Measurements from ENCODE around the gene H1-8. TPM values are rescaled to one million over a fixed set of nuclear protein-coding genes. Genes with fewer than 3 reads are reported as not detected.

Gene H1-8
- polyA plus RNA-seq, 1 experiment: not detected

DNA sequence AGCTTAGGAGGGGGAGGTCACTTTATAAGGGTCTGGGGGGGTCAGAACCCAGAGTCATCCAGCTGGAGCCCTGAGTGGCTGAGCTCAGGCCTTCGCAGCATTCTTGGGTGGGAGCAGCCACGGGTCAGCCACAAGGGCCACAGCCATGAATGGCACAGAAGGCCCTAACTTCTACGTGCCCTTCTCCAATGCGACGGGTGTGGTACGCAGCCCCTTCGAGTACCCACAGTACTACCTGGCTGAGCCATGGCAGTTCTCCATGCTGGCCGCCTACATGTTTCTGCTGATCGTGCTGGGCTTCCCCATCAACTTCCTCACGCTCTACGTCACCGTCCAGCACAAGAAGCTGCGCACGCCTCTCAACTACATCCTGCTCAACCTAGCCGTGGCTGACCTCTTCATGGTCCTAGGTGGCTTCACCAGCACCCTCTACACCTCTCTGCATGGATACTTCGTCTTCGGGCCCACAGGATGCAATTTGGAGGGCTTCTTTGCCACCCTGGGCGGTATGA is 14.3 kb upstream of the H1-8 start, which contains the start of gene RHO:
RHO (plus strand) TSS at position 51 of the 512 bp plus-strand sequence; CDS start at position 146, 95 bp downstream.
- ChIA-PET CTCF (interaction anchor here (1.1 kb wide), 2 partner anchors 17 to 20 kb away, joined by 3 read pairs; no protein-coding TSS in a partner anchor), POLR2A (no interaction called here)
- H3K36me3 ChIP-seq (ENCODE audit: control insufficient read depth, insufficient read depth, low read length): no peaks in the 10 kb centered on the region

DNA sequence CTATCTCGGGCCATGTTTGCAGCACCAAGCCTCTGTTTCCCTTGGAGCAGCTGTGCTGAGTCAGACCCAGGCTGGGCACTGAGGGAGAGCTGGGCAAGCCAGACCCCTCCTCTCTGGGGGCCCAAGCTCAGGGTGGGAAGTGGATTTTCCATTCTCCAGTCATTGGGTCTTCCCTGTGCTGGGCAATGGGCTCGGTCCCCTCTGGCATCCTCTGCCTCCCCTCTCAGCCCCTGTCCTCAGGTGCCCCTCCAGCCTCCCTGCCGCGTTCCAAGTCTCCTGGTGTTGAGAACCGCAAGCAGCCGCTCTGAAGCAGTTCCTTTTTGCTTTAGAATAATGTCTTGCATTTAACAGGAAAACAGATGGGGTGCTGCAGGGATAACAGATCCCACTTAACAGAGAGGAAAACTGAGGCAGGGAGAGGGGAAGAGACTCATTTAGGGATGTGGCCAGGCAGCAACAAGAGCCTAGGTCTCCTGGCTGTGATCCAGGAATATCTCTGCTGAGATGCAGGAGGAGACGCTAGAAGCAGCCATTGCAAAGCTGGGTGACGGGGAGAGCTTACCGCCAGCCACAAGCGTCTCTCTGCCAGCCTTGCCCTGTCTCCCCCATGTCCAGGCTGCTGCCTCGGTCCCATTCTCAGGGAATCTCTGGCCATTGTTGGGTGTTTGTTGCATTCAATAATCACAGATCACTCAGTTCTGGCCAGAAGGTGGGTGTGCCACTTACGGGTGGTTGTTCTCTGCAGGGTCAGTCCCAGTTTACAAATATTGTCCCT is 13.4 kb upstream of the H1-8 start:
- no peaks in the 10 kb centered on the region for H3K36me3 ChIP-seq (ENCODE audit: control insufficient read depth, insufficient read depth, low read length)
- TF ChIP-seq, protein P1, sequence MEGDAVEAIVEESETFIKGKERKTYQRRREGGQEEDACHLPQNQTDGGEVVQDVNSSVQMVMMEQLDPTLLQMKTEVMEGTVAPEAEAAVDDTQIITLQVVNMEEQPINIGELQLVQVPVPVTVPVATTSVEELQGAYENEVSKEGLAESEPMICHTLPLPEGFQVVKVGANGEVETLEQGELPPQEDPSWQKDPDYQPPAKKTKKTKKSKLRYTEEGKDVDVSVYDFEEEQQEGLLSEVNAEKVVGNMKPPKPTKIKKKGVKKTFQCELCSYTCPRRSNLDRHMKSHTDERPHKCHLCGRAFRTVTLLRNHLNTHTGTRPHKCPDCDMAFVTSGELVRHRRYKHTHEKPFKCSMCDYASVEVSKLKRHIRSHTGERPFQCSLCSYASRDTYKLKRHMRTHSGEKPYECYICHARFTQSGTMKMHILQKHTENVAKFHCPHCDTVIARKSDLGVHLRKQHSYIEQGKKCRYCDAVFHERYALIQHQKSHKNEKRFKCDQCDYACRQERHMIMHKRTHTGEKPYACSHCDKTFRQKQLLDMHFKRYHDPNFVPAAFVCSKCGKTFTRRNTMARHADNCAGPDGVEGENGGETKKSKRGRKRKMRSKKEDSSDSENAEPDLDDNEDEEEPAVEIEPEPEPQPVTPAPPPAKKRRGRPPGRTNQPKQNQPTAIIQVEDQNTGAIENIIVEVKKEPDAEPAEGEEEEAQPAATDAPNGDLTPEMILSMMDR (IDR thresholded peaks at IDR 0.05; ENCODE audit: insufficient read depth, low read depth, low read length): no peak
- POLR2A ChIA-PET: no interaction called here
- H3K27me3 ChIP-seq (ENCODE audit: control insufficient read depth, insufficient read depth, low read length): no peaks in the 10 kb centered on the region
- H3K4me3 ChIP-seq (ENCODE audit: low read depth, low read length): no peak overlapping the region
- CTCF ChIA-PET: interaction anchor here (0.8 kb wide), 1 partner anchor 296 kb away, joined by 3 read pairs; no protein-coding TSS in a partner anchor
- DNase-seq (ENCODE audit: low read depth): no peak

More for the DNA sequence above, 14.3 kb upstream of the H1-8 start, which contains the start of gene RHO:
- Histone ChIP-seq H3K27me3 (ENCODE audit: control insufficient read depth, insufficient read depth, low read length) (no peaks in the 10 kb centered on the region), H3K4me3 (ENCODE audit: low read depth, low read length) (no peak within 1 kb of the TSS)
- no peak for DNase-seq (ENCODE audit: low read depth)
- TF ChIP-seq, protein P1 (IDR thresholded peaks at IDR 0.05; ENCODE audit: insufficient read depth, low read depth, low read length): no peak

DNA sequence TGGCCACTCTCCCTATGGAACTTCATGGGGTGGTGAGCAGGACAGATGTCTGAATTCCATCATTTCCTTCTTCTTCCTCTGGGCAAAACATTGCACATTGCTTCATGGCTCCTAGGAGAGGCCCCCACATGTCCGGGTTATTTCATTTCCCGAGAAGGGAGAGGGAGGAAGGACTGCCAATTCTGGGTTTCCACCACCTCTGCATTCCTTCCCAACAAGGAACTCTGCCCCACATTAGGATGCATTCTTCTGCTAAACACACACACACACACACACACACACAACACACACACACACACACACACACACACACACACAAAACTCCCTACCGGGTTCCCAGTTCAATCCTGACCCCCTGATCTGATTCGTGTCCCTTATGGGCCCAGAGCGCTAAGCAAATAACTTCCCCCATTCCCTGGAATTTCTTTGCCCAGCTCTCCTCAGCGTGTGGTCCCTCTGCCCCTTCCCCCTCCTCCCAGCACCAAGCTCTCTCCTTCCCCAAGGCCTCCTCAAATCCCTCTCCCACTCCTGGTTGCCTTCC is 12.7 kb upstream of the H1-8 start:
- Histone ChIP-seq H3K27me3 (ENCODE audit: control insufficient read depth, insufficient read depth, low read length) (no peaks in the 10 kb centered on the region), H3K36me3 (ENCODE audit: control insufficient read depth, insufficient read depth, low read length) (no peaks in the 10 kb centered on the region), H3K4me3 (ENCODE audit: low read depth, low read length) (no peak overlapping the region)
- DNase-seq (ENCODE audit: low read depth): no peak
- ChIA-PET CTCF (interaction anchor here (0.8 kb wide), 1 partner anchor 295 kb away, joined by 3 read pairs; no protein-coding TSS in a partner anchor), POLR2A (no interaction called here)
- TF ChIP-seq, protein P1 (IDR thresholded peaks at IDR 0.05; ENCODE audit: insufficient read depth, low read depth, low read length): no peak

- ChIA-PET CTCF (interaction anchor here (0.8 kb wide), 1 partner anchor 295 kb away, joined by 3 read pairs; no protein-coding TSS in a partner anchor), POLR2A (no interaction called here)
- Histone ChIP-seq H3K27me3 (ENCODE audit: control insufficient read depth, insufficient read depth, low read length) (no peaks in the 10 kb centered on the region), H3K4me3 (ENCODE audit: low read depth, low read length) (no peak overlapping the region), H3K36me3 (ENCODE audit: control insufficient read depth, insufficient read depth, low read length) (no peaks in the 10 kb centered on the region)
- TF ChIP-seq, protein P1 (IDR thresholded peaks at IDR 0.05; ENCODE audit: insufficient read depth, low read depth, low read length): no peak
- no peak for DNase-seq (ENCODE audit: low read depth)
These were observed 12.2 kb upstream of the H1-8 start for GRCh38 chr3:129530821-129531220.

GRCh38 chr3:129531699-129532098 is 11.3 kb upstream of the H1-8 start:
- Histone ChIP-seq H3K27me3 (ENCODE audit: control insufficient read depth, insufficient read depth, low read length) (no peaks in the 10 kb centered on the region), H3K36me3 (ENCODE audit: control insufficient read depth, insufficient read depth, low read length) (no peaks in the 10 kb centered on the region), H3K4me3 (ENCODE audit: low read depth, low read length) (no peak overlapping the region)
- TF ChIP-seq, protein P1 (IDR thresholded peaks at IDR 0.05; ENCODE audit: insufficient read depth, low read depth, low read length): no peak
- ChIA-PET CTCF (no interaction called here), POLR2A (no interaction called here)
- DNase-seq (ENCODE audit: low read depth): no peak
